ENCODE results near the gene SYT5. TPM values are rescaled to one million over a fixed set of nuclear protein-coding genes. Genes with fewer than 3 reads are reported as not detected.

The SYT5 gene
- total and polyA plus RNA-seq, 2 experiments from 2014 or later = 0.28 TPM; not detected in 1

DNA sequence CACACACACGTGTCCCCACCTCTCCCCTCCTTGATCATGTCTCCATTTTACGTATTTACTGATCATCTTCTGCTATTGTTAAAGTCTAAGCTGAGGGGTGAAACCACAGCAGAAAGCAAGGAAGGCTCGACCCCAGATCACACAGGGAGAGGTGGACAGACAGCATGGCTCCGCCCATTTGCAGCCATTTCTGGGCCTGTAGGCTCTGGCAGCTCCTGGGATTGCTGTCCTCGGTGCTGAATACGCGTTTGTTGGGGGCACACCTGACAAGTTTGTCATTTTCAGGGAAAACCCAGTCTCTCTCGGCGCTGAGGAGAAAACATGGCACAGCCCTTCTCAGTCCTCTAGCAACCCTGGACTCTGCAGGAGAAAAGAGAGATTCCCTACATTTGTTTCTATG lies 40.4 kb upstream of the SYT5 start:
- no peak overlapping the region for H3K4me3 ChIP-seq
- H4K20me1 ChIP-seq (ENCODE audit: insufficient read depth) = no peaks in the 10 kb centered on the region
- in situ Hi-C loops (cut with MboI) = no loop called here
- H3K9me2 ChIP-seq (ENCODE audit: insufficient read depth) = no peaks in the 10 kb centered on the region
- no peak overlapping the region for H3K4me2 ChIP-seq (ENCODE audit: unreplicated experiment)
- no peaks in the 10 kb centered on the region for H3K27me3 ChIP-seq (replicated peaks; ENCODE audit: insufficient read depth)
- no peak overlapping the region for H3K9ac ChIP-seq
- H3K79me2 ChIP-seq (ENCODE audit: insufficient read depth) = no peaks in the 10 kb centered on the region
- no peaks in the 10 kb centered on the region for H3K9me3 ChIP-seq (ENCODE audit: low read depth)
- H3F3A ChIP-seq (ENCODE audit: insufficient read depth) = peaks cover 9% of the 10 kb centered on the region
- TF ChIP-seq EZH2 (IDR thresholded peaks at IDR 0.05; ENCODE audit: insufficient read depth, poor library complexity, severe bottlenecking) (no peak), EZH2phosphoT487 (IDR thresholded peaks at IDR 0.05; ENCODE audit: insufficient read depth, low read depth) (no peak)
- H3K4me1 ChIP-seq (ENCODE audit: insufficient read depth) = peaks cover 6% of the 10 kb centered on the region
- H2AFZ ChIP-seq = no peak overlapping the region
- 81 to 84% methylated on average over 9 of the region's 9 CpGs for whole genome bisulfite sequencing, 2 experiments (ENCODE audit: low coverage in 1 of 2, low lambda C conversion rate in 2 of 2, missing lambda C conversion rate in 2 of 2)
- peak; percentile 16 for DNase-seq
- H3K27ac ChIP-seq = no peak overlapping the region
- no peaks in the 10 kb centered on the region for H3K36me3 ChIP-seq (ENCODE audit: low read depth)

GRCh38 chr19:55216461-55217198 lies 36.5 kb upstream of the SYT5 start:
- H3K36me3 ChIP-seq (ENCODE audit: low read depth) = no peaks in the 10 kb centered on the region
- TF ChIP-seq EZH2phosphoT487 (IDR thresholded peaks at IDR 0.05; ENCODE audit: insufficient read depth, low read depth) (no peak), EZH2 (IDR thresholded peaks at IDR 0.05; ENCODE audit: insufficient read depth, poor library complexity, severe bottlenecking) (no peak)
- H3K9me2 ChIP-seq (ENCODE audit: insufficient read depth) = no peaks in the 10 kb centered on the region
- H3K4me1 ChIP-seq (ENCODE audit: insufficient read depth) = peaks cover 6% of the 10 kb centered on the region
- no peaks in the 10 kb centered on the region for H4K20me1 ChIP-seq (ENCODE audit: insufficient read depth)
- in situ Hi-C loops (cut with MboI) = no loop called here
- H3K27me3 ChIP-seq (replicated peaks; ENCODE audit: insufficient read depth) = no peaks in the 10 kb centered on the region
- H2AFZ ChIP-seq = no peak overlapping the region
- no peaks in the 10 kb centered on the region for H3K9me3 ChIP-seq (ENCODE audit: low read depth)
- peak overlapping the region; percentile 67 for H3K4me2 ChIP-seq (ENCODE audit: unreplicated experiment)
- H3F3A ChIP-seq (ENCODE audit: insufficient read depth) = peaks cover 9% of the 10 kb centered on the region
- DNase-seq = peak; percentile 100
- peak overlapping the region; percentile 46 for H3K9ac ChIP-seq
- no peaks in the 10 kb centered on the region for H3K79me2 ChIP-seq (ENCODE audit: insufficient read depth)
- peak overlapping the region; percentile 67 for H3K27ac ChIP-seq
- 5 to 6% methylated on average over 35 to 36 of the region's 36 CpGs for WGBS, 2 experiments (ENCODE audit: low coverage in 1 of 2, low lambda C conversion rate in 2 of 2, missing lambda C conversion rate in 2 of 2)
- peak overlapping the region; percentile 61 for H3K4me3 ChIP-seq

GRCh38 chr19:55213547-55213946 lies 33.5 kb upstream of the SYT5 start:
- TF ChIP-seq EZH2phosphoT487 (IDR thresholded peaks at IDR 0.05; ENCODE audit: insufficient read depth, low read depth) (no peak), EZH2 (IDR thresholded peaks at IDR 0.05; ENCODE audit: insufficient read depth, poor library complexity, severe bottlenecking) (no peak)
- H3K27me3 ChIP-seq (replicated peaks; ENCODE audit: insufficient read depth) = no peaks in the 10 kb centered on the region
- H3K9ac ChIP-seq = no peak overlapping the region
- no peaks in the 10 kb centered on the region for H3K9me2 ChIP-seq (ENCODE audit: insufficient read depth)
- H3K9me3 ChIP-seq (ENCODE audit: low read depth) = no peaks in the 10 kb centered on the region
- WGBS, 2 experiments (ENCODE audit: low coverage in 1 of 2, low lambda C conversion rate in 2 of 2, missing lambda C conversion rate in 2 of 2) = 64 to 77% methylated on average over 7 of the region's 7 CpGs
- H2AFZ ChIP-seq = no peak overlapping the region
- no peak overlapping the region for H3K27ac ChIP-seq
- H3K4me1 ChIP-seq (ENCODE audit: insufficient read depth) = peaks cover 22% of the 10 kb centered on the region
- no peak overlapping the region for H3K4me2 ChIP-seq (ENCODE audit: unreplicated experiment)
- no peaks in the 10 kb centered on the region for H3K79me2 ChIP-seq (ENCODE audit: insufficient read depth)
- peaks cover 27% of the 10 kb centered on the region for H3F3A ChIP-seq (ENCODE audit: insufficient read depth)
- in situ Hi-C loops (cut with MboI) = no loop called here
- DNase-seq = no peak
- no peaks in the 10 kb centered on the region for H4K20me1 ChIP-seq (ENCODE audit: insufficient read depth)
- H3K4me3 ChIP-seq = no peak overlapping the region
- H3K36me3 ChIP-seq (ENCODE audit: low read depth) = no peaks in the 10 kb centered on the region

GRCh38 chr19:55212447-55212846 lies 32.4 kb upstream of the SYT5 start:
- Histone ChIP-seq H3F3A (ENCODE audit: insufficient read depth) (peaks cover 22% of the 10 kb centered on the region), H3K9me2 (ENCODE audit: insufficient read depth) (no peaks in the 10 kb centered on the region), H3K79me2 (ENCODE audit: insufficient read depth) (no peaks in the 10 kb centered on the region), H3K9ac (no peak overlapping the region), H3K9me3 (ENCODE audit: low read depth) (no peaks in the 10 kb centered on the region), H3K4me2 (ENCODE audit: unreplicated experiment) (no peak overlapping the region), H3K4me3 (no peak overlapping the region), H3K4me1 (ENCODE audit: insufficient read depth) (peaks cover 22% of the 10 kb centered on the region), H2AFZ (no peak overlapping the region), H4K20me1 (ENCODE audit: insufficient read depth) (no peaks in the 10 kb centered on the region), H3K27me3 (replicated peaks; ENCODE audit: insufficient read depth) (no peaks in the 10 kb centered on the region), H3K27ac (no peak overlapping the region), H3K36me3 (ENCODE audit: low read depth) (no peaks in the 10 kb centered on the region)
- 94 to 96% methylated on average over 3 of the region's 3 CpGs for WGBS, 2 experiments (ENCODE audit: low coverage in 1 of 2, low lambda C conversion rate in 2 of 2, missing lambda C conversion rate in 2 of 2)
- DNase-seq = no peak
- TF ChIP-seq EZH2phosphoT487 (IDR thresholded peaks at IDR 0.05; ENCODE audit: insufficient read depth, low read depth) (no peak), EZH2 (IDR thresholded peaks at IDR 0.05; ENCODE audit: insufficient read depth, poor library complexity, severe bottlenecking) (no peak)
- in situ Hi-C loops (cut with MboI) = no loop called here

Data from GM23248 (cell line).